HG03108 (cell line): ENCODE results near the gene STIMATE.
A peak's percentile ranks its signal among the peaks of the same experiment; 100 is the strongest.

Source experiments
- ATAC-seq: cut with Tn5 transposase; IDR thresholded peaks from one replicate; pipeline ENCODE4 v1.9.1; 2021; ENCODE audit warnings: moderate library complexity; ENCODE audit not compliant: unreplicated experiment

STIMATE gene

GRCh38 chr3:52894756-52895155, 2.6 kb downstream of the STIMATE start:
- no peak for ATAC-seq

- ATAC-seq: no peak
These were observed 3.6 kb downstream of the STIMATE start for GRCh38 chr3:52893723-52894122.

GRCh38 chr3:52892625-52893311, 4.6 kb downstream of the STIMATE start:
- no peak for ATAC-seq

GRCh38 chr3:52892290-52892624, 5.1 kb downstream of the STIMATE start:
- no peak for ATAC-seq

GRCh38 chr3:52891615-52892081, 5.7 kb downstream of the STIMATE start:
- no peak for ATAC-seq

GRCh38 chr3:52891164-52891563, 6.2 kb downstream of the STIMATE start:
- no peak for ATAC-seq

- no peak for ATAC-seq
These were observed 6.6 kb downstream of the STIMATE start for GRCh38 chr3:52890735-52891134.

- no peak for ATAC-seq
These were observed 7.4 kb downstream of the STIMATE start for GRCh38 chr3:52889901-52890300.

GRCh38 chr3:52887166-52887565, 10.2 kb downstream of the STIMATE start:
- ATAC-seq: no peak

GRCh38 chr3:52886049-52886730, 11.2 kb downstream of the STIMATE start:
- ATAC-seq: no peak

GRCh38 chr3:52882377-52882776, 15.0 kb downstream of the STIMATE start:
- no peak for ATAC-seq

- no peak for ATAC-seq
These were observed 15.5 kb downstream of the STIMATE start for GRCh38 chr3:52881871-52882270.

- ATAC-seq: no peak
These were observed 16.9 kb downstream of the STIMATE start for GRCh38 chr3:52880474-52880873.

- ATAC-seq: no peak
These were observed 17.3 kb downstream of the STIMATE start for GRCh38 chr3:52880047-52880446.

GRCh38 chr3:52879581-52879980, 17.8 kb downstream of the STIMATE start:
- ATAC-seq: no peak

- ATAC-seq: no peak
These were observed 18.3 kb downstream of the STIMATE start for GRCh38 chr3:52879090-52879489.

GRCh38 chr3:52877085-52877484, 20.3 kb downstream of the STIMATE start:
- no peak for ATAC-seq

- no peak for ATAC-seq
These were observed 22.3 kb downstream of the STIMATE start for GRCh38 chr3:52874864-52875587.

- peak; percentile 36 for ATAC-seq
These were observed 23.1 kb downstream of the STIMATE start for GRCh38 chr3:52874160-52874701.

- no peak for ATAC-seq
These were observed 23.8 kb downstream of the STIMATE start for GRCh38 chr3:52873433-52874159.

GRCh38 chr3:52872245-52872644, 25.1 kb downstream of the STIMATE start:
- no peak for ATAC-seq
